GM23338 (cell line): ENCODE results near the gene MFAP4. TPM values are rescaled to one million over a fixed set of nuclear protein-coding genes. Genes with fewer than 3 reads are reported as not detected.
A peak's percentile ranks its signal among the peaks of the same experiment; 100 is the strongest.

ENCODE experiments used
- ATAC-seq: fragments of 200-7000 bp; cut with Tn5 transposase; 3 replicates; pipeline ENCODE4 v1.9.1; 2020
- DNase-seq: peaks from one replicate; pipeline ENCODE4 v3.0.0-alpha.2; 2015; ENCODE audit warnings: low spot score
- H2AFZ ChIP-seq: fragments of 200-600 bp; sonication (generic); 2 replicates; pipeline ENCODE4 v1.8.0; 2016; ENCODE audit warnings: antibody characterized with exemption, mild to moderate bottlenecking, moderate library complexity
- H3F3A ChIP-seq: fragments of 200-600 bp; sonication (generic); replicated peaks from 2 replicates; pipeline ENCODE4 v1.8.0; 2017; ENCODE audit warnings: antibody characterized with exemption, mixed run types, low read depth
- H3K27ac ChIP-seq: fragments of 200-600 bp; sonication (generic); 2 replicates; pipeline ENCODE4 v1.6.1; 2016; ENCODE audit warnings: low read depth
- H3K27me3 ChIP-seq: fragments of 200-600 bp; sonication (generic); 2 replicates; pipeline ENCODE4 v1.8.0; 2016; ENCODE audit warnings: mild to moderate bottlenecking, mixed run types, moderate library complexity; ENCODE audit not compliant: insufficient read depth
- H3K36me3 ChIP-seq: fragments of 200-600 bp; sonication (generic); 2 replicates; pipeline ENCODE4 v1.8.0; 2016; ENCODE audit warnings: mild to moderate bottlenecking; ENCODE audit not compliant: insufficient read depth
- H3K4me1 ChIP-seq: fragments of 200-600 bp; sonication (generic); 2 replicates; pipeline ENCODE4 v1.8.0; 2016; ENCODE audit warnings: mild to moderate bottlenecking, moderate library complexity; ENCODE audit not compliant: insufficient read depth
- H3K4me2 ChIP-seq: fragments of 200-600 bp; sonication (generic); 2 replicates; pipeline ENCODE4 v1.7.1; 2017; ENCODE audit warnings: mixed run types
- H3K4me3 ChIP-seq: fragments of 200-600 bp; sonication (generic); 2 replicates; pipeline ENCODE4 v1.6.1; 2016; ENCODE audit warnings: mixed run types
- H3K79me2 ChIP-seq: fragments of 200-600 bp; sonication (generic); replicated peaks from 2 replicates; pipeline ENCODE4 v1.8.0; 2017; ENCODE audit warnings: mild to moderate bottlenecking; ENCODE audit not compliant: insufficient read depth
- H3K9me2 ChIP-seq: fragments of 200-600 bp; sonication (generic); 2 replicates; pipeline ENCODE4 v1.8.0; 2017; ENCODE audit not compliant: insufficient read depth
- H4K20me1 ChIP-seq: fragments of 200-600 bp; sonication (generic); replicated peaks from 2 replicates; pipeline ENCODE4 v1.8.0; 2017; ENCODE audit warnings: mild to moderate bottlenecking; ENCODE audit not compliant: insufficient read depth
- H3K27ac Mint-ChIP-seq: 2 replicates; pipeline ENCODE4 v1.8.0; 2020; ENCODE audit warnings: inconsistent platforms, mild to moderate bottlenecking, moderate library complexity, mixed read lengths
- H3K27me3 Mint-ChIP-seq: 3 replicates; pipeline ENCODE4 v1.8.0; 2022; ENCODE audit warnings: low read depth, mild to moderate bottlenecking, moderate library complexity, mixed read lengths, inconsistent platforms; ENCODE audit not compliant: insufficient read depth, poor library complexity
- H3K36me3 Mint-ChIP-seq: 3 replicates; pipeline ENCODE4 v1.8.0; 2021; ENCODE audit warnings: low read depth, mild to moderate bottlenecking, inconsistent platforms, moderate library complexity, mixed read lengths
- H3K4me1 Mint-ChIP-seq: 3 replicates; pipeline ENCODE4 v1.8.0; 2020; ENCODE audit warnings: mild to moderate bottlenecking, inconsistent platforms, mixed read lengths
- H3K4me3 Mint-ChIP-seq: 3 replicates; pipeline ENCODE4 v1.8.0; 2021; ENCODE audit warnings: moderate library complexity, mild to moderate bottlenecking, inconsistent platforms, mixed read lengths
- H3K9me3 Mint-ChIP-seq: 3 replicates; pipeline ENCODE4 v1.8.0; 2020; ENCODE audit warnings: moderate library complexity, mild to moderate bottlenecking, inconsistent platforms, mixed read lengths
- CREB1 ChIP-seq: fragments of 250-450 bp; sonication (Bioruptor Pico); IDR thresholded peaks from 2 replicates; pipeline ENCODE4 v1.5.0; 2020; ENCODE audit warnings: low read depth, mild to moderate bottlenecking, moderate library complexity
- CTCF ChIP-seq, 2 experiments: fragments of 200-600 bp in 1 of 2; sonication (generic) in 1 of 2; conservative IDR thresholded peaks; 2 replicates each; pipeline versions ENCODE4 v1.5.1 to v1.6.1; 2016 to 2017; ENCODE audit warnings: antibody characterized with exemption in 2 of 2, low read depth in 2 of 2, mild to moderate bottlenecking in 2 of 2, moderate library complexity in 1 of 2
- ETS1 ChIP-seq: IDR thresholded peaks from 2 replicates; pipeline ENCODE4 v1.6.1; 2016; ENCODE audit warnings: antibody characterized with exemption
- EZH2 ChIP-seq: fragments of 200-600 bp; sonication (generic); IDR thresholded peaks from one replicate; pipeline ENCODE4 v1.8.0; 2017; ENCODE audit warnings: antibody characterized with exemption, mild to moderate bottlenecking, low read depth; ENCODE audit not compliant: unreplicated experiment
- EZH2phosphoT487 ChIP-seq: fragments of 200-600 bp; sonication (generic); IDR thresholded peaks from one replicate; pipeline ENCODE4 v1.8.1; 2018; ENCODE audit warnings: antibody characterized with exemption; ENCODE audit not compliant: unreplicated experiment
- JUNB ChIP-seq: IDR thresholded peaks from one replicate; pipeline ENCODE4 v1.6.1; 2016; ENCODE audit warnings: antibody characterized with exemption; ENCODE audit not compliant: unreplicated experiment
- NANOG ChIP-seq: IDR thresholded peaks from 2 replicates; pipeline ENCODE4 v1.6.1; 2016; ENCODE audit warnings: antibody characterized with exemption, borderline replicate concordance
- POLR2AphosphoS5 ChIP-seq: IDR thresholded peaks from 2 replicates; pipeline ENCODE4 v1.6.1; 2016; ENCODE audit warnings: antibody characterized with exemption, low read depth
- REST ChIP-seq: IDR thresholded peaks from one replicate; pipeline ENCODE4 v1.6.1; 2018; ENCODE audit warnings: antibody characterized with exemption; ENCODE audit not compliant: unreplicated experiment
- STAT1 ChIP-seq: IDR thresholded peaks from one replicate; pipeline ENCODE4 v1.6.1; 2016; ENCODE audit warnings: antibody characterized with exemption; ENCODE audit not compliant: unreplicated experiment
- ZNF114 ChIP-seq: fragments of 250-450 bp; sonication (Bioruptor Pico); IDR thresholded peaks from 2 replicates; pipeline ENCODE4 v1.5.0; 2020; ENCODE audit warnings: mild to moderate bottlenecking, moderate library complexity
- ZNF331 ChIP-seq: fragments of 250-450 bp; sonication (Bioruptor Pico); IDR thresholded peaks from 2 replicates; pipeline ENCODE4 v1.5.0; 2020; ENCODE audit warnings: low read depth, mild to moderate bottlenecking, moderate library complexity
- ZNF462 ChIP-seq: fragments of 250-450 bp; sonication (Bioruptor Pico); IDR thresholded peaks from 2 replicates; pipeline ENCODE4 v1.5.0; 2020; ENCODE audit warnings: mild to moderate bottlenecking, moderate library complexity
- polyA plus RNA-seq: library from polyadenylated mRNA; unstranded; fragments of >200 nt; fragmentation: Nextera tagmentation; extraction: Ambion mirVana; gene quantifications from 2 replicates; pipeline ENCODE4 v1.2.1, GENCODE V29; 2016
- total RNA-seq: library from RNA; depleted of rRNA; stranded (reverse); fragments of >200 nt; shearing (Covaris generic); gene quantifications from 2 replicates; pipeline ENCODE4 v1.2.3, GENCODE V29; 2014

Gene MFAP4
- total and polyA plus RNA-seq, 2 experiments from 2014 or later = 7.7 to 9.7 TPM

- H3K4me3 Mint-ChIP-seq = no peak overlapping the region; the same call in 2 of the 3 replicates
- Histone ChIP-seq H3K27ac (no peak overlapping the region), H3K9me2 (no peaks in the 10 kb centered on the region)
These were observed 3.1 kb downstream of the MFAP4 start for GRCh38 chr17:19383681-19384470.

More at GRCh38 chr17:19383681-19384470, 3.1 kb downstream of the MFAP4 start:
- peak overlapping the region; percentile 89; the same call in 1 of the 2 replicates for H3K27ac Mint-ChIP-seq
- Histone ChIP-seq H3K4me1 (peaks cover 20% of the 10 kb centered on the region), H3K4me3 (no peak overlapping the region), H3K79me2 (peaks cover 25% of the 10 kb centered on the region), H3F3A (peaks cover 23% of the 10 kb centered on the region), H4K20me1 (peaks cover 13% of the 10 kb centered on the region), H3K36me3 (peaks cover 10% of the 10 kb centered on the region), H3K27me3 (no peaks in the 10 kb centered on the region), H3K4me2 (no peak overlapping the region), H2AFZ (no peak overlapping the region)
- DNase-seq = no peak
- peaks cover 42% of the 10 kb centered on the region for H3K4me1 Mint-ChIP-seq
- no peaks in the 10 kb centered on the region; the same call in 2 of the 3 replicates for H3K9me3 Mint-ChIP-seq
- H3K36me3 Mint-ChIP-seq = peaks cover 68% of the 10 kb centered on the region
- no peak for ATAC-seq
- no peak for TF ChIP-seq CREB1 (CRISPR knock-in tag)
- TF ChIP-seq ETS1 = no peak
- no peak for TF ChIP-seq STAT1
- no peak for TF ChIP-seq JUNB
- no peak for TF ChIP-seq POLR2AphosphoS5
- no peak for TF ChIP-seq ZNF331
- no peak for TF ChIP-seq EZH2
- no peak for TF ChIP-seq CTCF (conservative IDR thresholded peaks at IDR 0.05; ENCODE audit: low read depth in 2 of 2)
- no peak for TF ChIP-seq EZH2phosphoT487
- no peak for TF ChIP-seq ZNF462 (CRISPR knock-in tag)
- TF ChIP-seq REST = no peak
- no peak for TF ChIP-seq ZNF114 (CRISPR knock-in tag)
- no peak for TF ChIP-seq NANOG
- peaks cover 8% of the 10 kb centered on the region for H3K27me3 Mint-ChIP-seq
